B cell (primary cell): Measurements from ENCODE around the gene AKAP6. TPM values are rescaled to one million over a fixed set of nuclear protein-coding genes. Genes with fewer than 3 reads are reported as not detected.

Experiments used
- ATAC-seq: fragments of 200-7000 bp; cut with Tn5 transposase; one replicate; pipeline ENCODE4 v1.10.0; 2021; ENCODE audit warnings: low read depth, mild to moderate bottlenecking, moderate number of reproducible peaks, moderate library complexity
- CTCF ChIA-PET: fragments of 350-600 bp; sonication (Branson Sonifier 250); formaldehyde crosslinking; loops from one replicate; lab custom pipeline; 2021; ENCODE audit warnings: antibody characterized with exemption, inconsistent platforms; lab: Charles Lee
- POLR2A ChIA-PET: fragments of 350-600 bp; sonication (Branson Sonifier 250); formaldehyde crosslinking; loops from one replicate; lab custom pipeline; 2021; ENCODE audit warnings: antibody characterized with exemption; lab: Charles Lee
- DNase-seq: peaks from one replicate; pipeline ENCODE4 v3.0.0; 2013
- H2AFZ ChIP-seq: 2 replicates; pipeline ENCODE4 v1.6.1; 2012; ENCODE audit warnings: mild to moderate bottlenecking, low read depth, low read length; ENCODE audit not compliant: insufficient read depth, poor library complexity, severe bottlenecking
- H3K27ac ChIP-seq, 2 donors: 1 replicate in 1 of 2; 2 replicates in 1 of 2; pipeline ENCODE4 v1.5.1; 2012 to 2013; ENCODE audit warnings: low read length in 2 of 2, mild to moderate bottlenecking in 2 of 2, moderate library complexity in 1 of 2
- H3K27me3 ChIP-seq, 4 experiments: fragments of 200-600 bp in 1 of 4; sonication (generic) in 1 of 4; replicated peaks in 1 of 4; 1 replicate in 2 of 4; 2 replicates in 2 of 4; pipeline versions ENCODE4 v1.6.1 to v1.7.0; 2013 to 2016; ENCODE audit warnings: low read length in 3 of 4, mild to moderate bottlenecking in 2 of 4, mixed read lengths in 1 of 4, moderate library complexity in 1 of 4; ENCODE audit not compliant: insufficient read depth in 4 of 4, control insufficient read depth in 3 of 4; ENCODE audit errors: control extremely low read depth in 1 of 4
- H3K36me3 ChIP-seq, 2 experiments: replicated peaks in 1 of 2; 1 replicate in 1 of 2; 2 replicates in 1 of 2; pipeline versions ENCODE4 v1.6.1 to v1.7.1; 2013; ENCODE audit warnings: low read length in 1 of 2; ENCODE audit not compliant: insufficient read depth in 2 of 2, control insufficient read depth in 1 of 2; ENCODE audit errors: control extremely low read depth in 1 of 2, extremely low read depth in 1 of 2
- H3K4me1 ChIP-seq, 2 donors: fragments of 200-600 bp in 1 of 2; sonication (generic) in 1 of 2; 1 replicate in 1 of 2; 2 replicates in 1 of 2; pipeline versions ENCODE4 v1.5.1 to v1.6.1; 2013 to 2017; ENCODE audit warnings: low read length in 2 of 2; ENCODE audit not compliant: control insufficient read depth in 2 of 2, insufficient read depth in 2 of 2
- H3K4me2 ChIP-seq: replicated peaks from 2 replicates; pipeline ENCODE3; 2012; ENCODE audit warnings: mild to moderate bottlenecking, low read depth, low read length; ENCODE audit not compliant: poor library complexity, severe bottlenecking
- H3K4me3 ChIP-seq, 5 experiments: fragments of 200-600 bp in 1 of 5; sonication (generic) in 1 of 5; 1 replicate in 3 of 5; 2 replicates in 2 of 5; pipeline versions ENCODE4 v1.5.1 to v1.7.0; 2011 to 2016; ENCODE audit warnings: low read length in 4 of 5, mild to moderate bottlenecking in 4 of 5, low read depth in 2 of 5, control low read depth in 1 of 5, moderate library complexity in 1 of 5; ENCODE audit not compliant: insufficient read depth in 1 of 5; ENCODE audit errors: control extremely low read depth in 1 of 5, extremely low read depth in 1 of 5
- H3K79me2 ChIP-seq: fragments of 200-600 bp; sonication (generic); one replicate; pipeline ENCODE4 v1.6.0; 2016; ENCODE audit warnings: low read length; ENCODE audit not compliant: control insufficient read depth, insufficient read depth
- H3K9ac ChIP-seq: fragments of 200-600 bp; sonication (generic); 2 replicates; pipeline ENCODE4 v1.6.1; 2017; ENCODE audit warnings: mild to moderate bottlenecking, low read length, moderate library complexity
- H3K9me3 ChIP-seq, 3 donors: one replicate each; pipeline versions ENCODE4 v1.6.1 to v1.7.1; 2013; ENCODE audit warnings: low read length in 2 of 3; ENCODE audit not compliant: control insufficient read depth in 2 of 3, insufficient read depth in 1 of 3; ENCODE audit errors: control extremely low read depth in 1 of 3
- H4K20me1 ChIP-seq: 2 replicates; pipeline ENCODE4 v1.6.0; 2012; ENCODE audit warnings: mild to moderate bottlenecking, low read length; ENCODE audit not compliant: insufficient read depth, control insufficient read depth, poor library complexity, severe bottlenecking
- H3K27ac Mint-ChIP-seq: one replicate; pipeline ENCODE4 v1.8.0; 2021; ENCODE audit warnings: mixed read lengths
- H3K27me3 Mint-ChIP-seq: one replicate; pipeline ENCODE4 v1.8.0; 2021; ENCODE audit warnings: mixed read lengths
- H3K4me1 Mint-ChIP-seq: one replicate; pipeline ENCODE4 v1.8.0; 2021; ENCODE audit warnings: mixed read lengths
- H3K4me3 Mint-ChIP-seq: one replicate; pipeline ENCODE4 v1.8.0; 2021; ENCODE audit warnings: mixed read lengths
- H3K9me3 Mint-ChIP-seq: one replicate; pipeline ENCODE4 v1.8.0; 2022; ENCODE audit warnings: mixed read lengths; ENCODE audit not compliant: insufficient read depth
- CTCF ChIP-seq: fragments of 200-600 bp; IDR thresholded peaks from one replicate; pipeline ENCODE4 v1.8.0; 2022; ENCODE audit warnings: antibody characterized with exemption, mild to moderate bottlenecking
- EZH2 ChIP-seq: IDR thresholded peaks from 2 replicates; pipeline ENCODE4 v1.6.1; 2012; ENCODE audit warnings: borderline replicate concordance, low read depth, mild to moderate bottlenecking, moderate library complexity, low read length; ENCODE audit not compliant: insufficient read depth, poor library complexity, severe bottlenecking
- WGBS: methylation state at CpG from one replicate; pipeline ENCODE4 v1.1.5; 2013; ENCODE audit warnings: missing lambda C conversion rate; ENCODE audit not compliant: insufficient coverage; 5-methylcytosine and 5-hydroxymethylcytosine counted together
- intact Hi-C: fragments of 100-400 bp; cut with micrococcal nuclease; formaldehyde crosslinking; loops from one replicate; pipeline ENCODE4 v1.10.0; 2022
- polyA plus RNA-seq: library from polyadenylated mRNA; depleted of rRNA; stranded (reverse); fragments of >200 nt; gene quantifications from 2 replicates; pipeline ENCODE4 v1.2.3, GENCODE V29; 2012
- total RNA-seq, 2 donors: library from RNA; stranded (reverse); fragments of 120-200 nt in 1 of 2; gene quantifications; 1 replicate in 1 of 2; 2 replicates in 1 of 2; pipeline versions ENCODE4 v1.2.3 to v1.2.4, GENCODE V29; 2013 to 2022

The AKAP6 gene
- total and polyA plus RNA-seq, 2 donors (not counting 1 experiment from before 2014, with no cell fraction given), result 1.4 to 2.8 TPM

- no peak for ATAC-seq
- Histone ChIP-seq H3K4me1 (peaks cover 0 to 14% of the 10 kb centered on the region in 2 donors), H3K9ac (peak overlapping the region; percentile 53), H3K4me3 (peak overlapping the region in 4 of 5 experiments; percentile 25 to 51 (median 43)), H3K27me3 (no peaks in the 10 kb centered on the region), H3K9me3 (no peaks in the 10 kb centered on the region), H2AFZ (no peak overlapping the region), H3K36me3 (no peaks in the 10 kb centered on the region), H3K79me2 (no peaks in the 10 kb centered on the region), H3K27ac (peak overlapping the region in 1 of 2 donors; percentile 44), H4K20me1 (no peaks in the 10 kb centered on the region), H3K4me2 (peak overlapping the region; percentile 46)
- 83% methylated on average over 2 of the region's 2 CpGs for WGBS
- H3K9me3 Mint-ChIP-seq, result no peaks in the 10 kb centered on the region
- no peak for DNase-seq
- ChIA-PET CTCF (no interaction called here), POLR2A (no interaction called here)
- H3K4me1 Mint-ChIP-seq, result peaks cover 18% of the 10 kb centered on the region
- H3K4me3 Mint-ChIP-seq, result peak overlapping the region; percentile 42
- H3K27me3 Mint-ChIP-seq, result no peaks in the 10 kb centered on the region
- intact Hi-C loops, result no loop called here
- H3K27ac Mint-ChIP-seq, result no peak overlapping the region
- TF ChIP-seq EZH2, result no peak
- TF ChIP-seq CTCF, result no peak
Measured at GRCh38 chr14:32434180-32434579, 105.1 kb downstream of the AKAP6 start.

GRCh38 chr14:32434880-32435279 lies 105.8 kb downstream of the AKAP6 start:
- H3K4me1 Mint-ChIP-seq, result peaks cover 18% of the 10 kb centered on the region
- TF ChIP-seq EZH2 (no peak), CTCF (no peak)
- no peak for DNase-seq
- ChIA-PET POLR2A (no interaction called here), CTCF (no interaction called here)
- Histone ChIP-seq H3K9ac (peak overlapping the region; percentile 53), H3K4me2 (peak overlapping the region; percentile 46), H3K79me2 (no peaks in the 10 kb centered on the region), H3K36me3 (no peaks in the 10 kb centered on the region), H3K4me3 (peak overlapping the region in 4 of 5 experiments; percentile 9 to 51 (median 43)), H2AFZ (no peak overlapping the region), H3K9me3 (no peaks in the 10 kb centered on the region), H4K20me1 (no peaks in the 10 kb centered on the region), H3K27me3 (no peaks in the 10 kb centered on the region), H3K27ac (no peak overlapping the region), H3K4me1 (peaks cover 0 to 14% of the 10 kb centered on the region in 2 donors)
- H3K9me3 Mint-ChIP-seq, result no peaks in the 10 kb centered on the region
- intact Hi-C loops, result no loop called here
- no peaks in the 10 kb centered on the region for H3K27me3 Mint-ChIP-seq
- H3K27ac Mint-ChIP-seq, result no peak overlapping the region
- ATAC-seq, result no peak
- H3K4me3 Mint-ChIP-seq, result peak overlapping the region; percentile 42
